OCI-LY1 (cell line): ENCODE measurements around the gene RBMS3.

ENCODE experiments used
- H2AFZ ChIP-seq: fragments of 200-600 bp; sonication (generic), shearing (Covaris generic); 2 replicates; pipeline ENCODE4 v1.6.0; 2014; ENCODE audit warnings: antibody characterized with exemption, mild to moderate bottlenecking, low read length
- H3F3A ChIP-seq: fragments of 200-600 bp; sonication (generic), shearing (Covaris generic); 2 replicates; pipeline ENCODE4 v1.6.0; 2014; ENCODE audit warnings: mild to moderate bottlenecking, antibody characterized with exemption, low read length, moderate library complexity; ENCODE audit not compliant: insufficient read depth
- H3K27ac ChIP-seq: fragments of 200-600 bp; sonication (generic); 2 replicates; pipeline ENCODE4 v1.5.1; 2014; ENCODE audit warnings: low read length, mixed run types, mild to moderate bottlenecking, low read depth; ENCODE audit not compliant: poor library complexity, severe bottlenecking
- H3K27me3 ChIP-seq: fragments of 200-600 bp; sonication (generic); 2 replicates; pipeline ENCODE4 v1.6.0; 2014; ENCODE audit warnings: antibody characterized with exemption, mild to moderate bottlenecking, low read length, moderate library complexity; ENCODE audit not compliant: insufficient read depth
- H3K36me3 ChIP-seq: fragments of 200-600 bp; sonication (generic); 2 replicates; pipeline ENCODE4 v1.6.1; 2014; ENCODE audit warnings: mild to moderate bottlenecking, antibody characterized with exemption, low read length, moderate library complexity, mixed read lengths; ENCODE audit not compliant: insufficient read depth
- H3K4me1 ChIP-seq: fragments of 200-600 bp; sonication (generic); 2 replicates; pipeline ENCODE4 v1.5.1; 2014; ENCODE audit warnings: mild to moderate bottlenecking, low read length, moderate library complexity; ENCODE audit not compliant: insufficient read depth, severe bottlenecking
- H3K4me2 ChIP-seq: fragments of 200-600 bp; sonication (generic), shearing (Covaris generic); 2 replicates; pipeline ENCODE4 v1.6.1; 2014; ENCODE audit warnings: low read length
- H3K4me3 ChIP-seq: fragments of 200-600 bp; sonication (generic); 2 replicates; pipeline ENCODE4 v1.5.1; 2014; ENCODE audit warnings: low read length, low read depth, mild to moderate bottlenecking, mixed read lengths; ENCODE audit not compliant: poor library complexity, severe bottlenecking
- H3K79me2 ChIP-seq: fragments of 200-600 bp; shearing (Covaris generic); 2 replicates; pipeline ENCODE4 v1.6.1; 2016; ENCODE audit warnings: mixed run types, low read length, mixed read lengths; ENCODE audit not compliant: insufficient read depth
- H3K9ac ChIP-seq: fragments of 200-600 bp; sonication (generic), shearing (Covaris generic); 2 replicates; pipeline ENCODE4 v1.6.1; 2014; ENCODE audit warnings: mild to moderate bottlenecking, low read length, mixed read lengths
- H3K9me2 ChIP-seq: fragments of 200-600 bp; sonication (generic), shearing (Covaris generic); 2 replicates; pipeline ENCODE4 v1.6.1; 2014; ENCODE audit warnings: low read depth, mild to moderate bottlenecking, low read length, mixed read lengths
- H3K9me3 ChIP-seq: fragments of 200-600 bp; shearing (Covaris generic); 2 replicates; pipeline ENCODE4 v1.6.1; 2014; ENCODE audit warnings: low read length, mixed read lengths
- H4K20me1 ChIP-seq: fragments of 200-600 bp; sonication (generic), shearing (Covaris generic); 2 replicates; pipeline ENCODE4 v1.6.0; 2016; ENCODE audit warnings: mild to moderate bottlenecking, low read length; ENCODE audit not compliant: insufficient read depth
- EZH2 ChIP-seq: fragments of 200-600 bp; sonication (generic), shearing (Covaris generic); IDR thresholded peaks from 2 replicates; pipeline ENCODE4 v1.8.0; 2017; ENCODE audit warnings: borderline replicate concordance, mixed run types, mild to moderate bottlenecking, antibody characterized with exemption, low read length, moderate library complexity, mixed read lengths
- TF ChIP-seq, protein P1 (sequence below): fragments of 200-600 bp; sonication (generic), shearing (Covaris generic); IDR thresholded peaks from 2 replicates; pipeline ENCODE4 v1.5.1; 2017; ENCODE audit warnings: mild to moderate bottlenecking, antibody characterized with exemption, low read length, moderate library complexity, mixed read lengths

The RBMS3 gene

DNA sequence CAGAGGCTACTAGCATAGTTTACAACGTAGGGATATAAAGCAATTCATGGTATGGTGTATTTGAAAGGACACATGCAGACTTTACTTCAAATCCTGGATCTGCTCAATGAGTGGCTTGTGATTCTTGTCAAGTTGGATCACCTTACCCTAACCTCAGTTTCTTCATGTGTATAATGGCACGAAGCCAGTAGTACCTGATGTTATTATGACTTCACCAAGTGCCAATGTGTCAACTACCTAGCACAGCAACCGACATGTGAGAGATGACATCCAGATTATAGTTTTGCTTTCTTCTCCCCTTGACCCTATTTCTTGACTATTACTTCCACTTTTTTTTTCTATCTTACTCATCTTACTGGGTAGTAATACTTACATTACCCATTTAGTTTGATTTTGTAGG, 304.5 kb downstream of the RBMS3 start:
- Histone ChIP-seq H3K9me2 (no peaks in the 10 kb centered on the region), H3K9ac (no peak overlapping the region), H3K27ac (peak overlapping the region; percentile 11), H3K4me2 (peak overlapping the region; percentile 33), H3K79me2 (no peaks in the 10 kb centered on the region), H2AFZ (no peak overlapping the region), H3F3A (no peaks in the 10 kb centered on the region), H3K9me3 (no peaks in the 10 kb centered on the region), H3K36me3 (no peaks in the 10 kb centered on the region), H4K20me1 (no peaks in the 10 kb centered on the region), H3K27me3 (no peaks in the 10 kb centered on the region), H3K4me1 (peaks cover 32% of the 10 kb centered on the region), H3K4me3 (no peak overlapping the region)
- no peak for TF ChIP-seq EZH2
- TF ChIP-seq, protein P1, sequence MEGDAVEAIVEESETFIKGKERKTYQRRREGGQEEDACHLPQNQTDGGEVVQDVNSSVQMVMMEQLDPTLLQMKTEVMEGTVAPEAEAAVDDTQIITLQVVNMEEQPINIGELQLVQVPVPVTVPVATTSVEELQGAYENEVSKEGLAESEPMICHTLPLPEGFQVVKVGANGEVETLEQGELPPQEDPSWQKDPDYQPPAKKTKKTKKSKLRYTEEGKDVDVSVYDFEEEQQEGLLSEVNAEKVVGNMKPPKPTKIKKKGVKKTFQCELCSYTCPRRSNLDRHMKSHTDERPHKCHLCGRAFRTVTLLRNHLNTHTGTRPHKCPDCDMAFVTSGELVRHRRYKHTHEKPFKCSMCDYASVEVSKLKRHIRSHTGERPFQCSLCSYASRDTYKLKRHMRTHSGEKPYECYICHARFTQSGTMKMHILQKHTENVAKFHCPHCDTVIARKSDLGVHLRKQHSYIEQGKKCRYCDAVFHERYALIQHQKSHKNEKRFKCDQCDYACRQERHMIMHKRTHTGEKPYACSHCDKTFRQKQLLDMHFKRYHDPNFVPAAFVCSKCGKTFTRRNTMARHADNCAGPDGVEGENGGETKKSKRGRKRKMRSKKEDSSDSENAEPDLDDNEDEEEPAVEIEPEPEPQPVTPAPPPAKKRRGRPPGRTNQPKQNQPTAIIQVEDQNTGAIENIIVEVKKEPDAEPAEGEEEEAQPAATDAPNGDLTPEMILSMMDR = no peak

GRCh38 chr3:29587340-29587739, 306.5 kb downstream of the RBMS3 start:
- no peaks in the 10 kb centered on the region for H3F3A ChIP-seq
- H3K9ac ChIP-seq = no peak overlapping the region
- TF ChIP-seq, protein P1 = no peak
- TF ChIP-seq EZH2 = no peak
- H3K27me3 ChIP-seq = no peaks in the 10 kb centered on the region
- no peaks in the 10 kb centered on the region for H3K9me3 ChIP-seq
- H3K36me3 ChIP-seq = no peaks in the 10 kb centered on the region; the same call in 1 of the 2 replicates
- no peaks in the 10 kb centered on the region for H3K79me2 ChIP-seq
- peaks cover 32% of the 10 kb centered on the region for H3K4me1 ChIP-seq
- H3K4me2 ChIP-seq = no peak overlapping the region
- no peaks in the 10 kb centered on the region for H4K20me1 ChIP-seq
- H3K27ac ChIP-seq = no peak overlapping the region
- H3K9me2 ChIP-seq = no peaks in the 10 kb centered on the region
- H3K4me3 ChIP-seq = no peak overlapping the region
- no peak overlapping the region for H2AFZ ChIP-seq

DNA sequence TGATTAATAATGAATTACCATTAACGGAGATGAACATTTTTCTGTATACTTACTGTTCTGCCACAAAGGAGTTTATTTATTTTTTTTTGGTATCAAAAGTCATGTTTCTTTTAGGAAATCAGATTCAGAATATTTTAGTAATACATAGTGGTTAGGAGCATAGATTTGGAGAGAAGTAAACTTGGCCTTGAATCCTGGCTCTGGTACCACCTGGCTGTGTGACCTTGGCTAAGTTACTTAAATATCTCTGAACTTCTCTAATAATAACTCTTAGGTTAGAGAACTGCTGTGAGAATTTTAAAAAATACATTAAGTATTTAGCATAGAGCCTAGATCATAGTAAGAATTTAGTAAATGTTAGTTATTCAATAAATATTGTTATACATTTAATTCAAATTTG, 309.1 kb downstream of the RBMS3 start:
- Histone ChIP-seq H3K27me3 (no peaks in the 10 kb centered on the region), H3K27ac (no peak overlapping the region), H3K9ac (no peak overlapping the region), H3K4me1 (peaks cover 25% of the 10 kb centered on the region), H3F3A (no peaks in the 10 kb centered on the region), H3K9me2 (no peaks in the 10 kb centered on the region), H3K79me2 (no peaks in the 10 kb centered on the region), H3K4me3 (no peak overlapping the region), H3K36me3 (no peaks in the 10 kb centered on the region; the same call in 1 of the 2 replicates), H3K9me3 (no peaks in the 10 kb centered on the region), H3K4me2 (no peak overlapping the region), H2AFZ (no peak overlapping the region), H4K20me1 (no peaks in the 10 kb centered on the region)
- no peak for TF ChIP-seq EZH2
- TF ChIP-seq, protein P1 = no peak
